Testis (tissue), 3 donors: ENCODE data around the gene GRHPR. TPM values are rescaled to one million over a fixed set of nuclear protein-coding genes. Genes with fewer than 3 reads are reported as not detected.
"Not testable (repeated sequence)": the region's sequence is repeated elsewhere in the genome, so short reads cannot be mapped to it uniquely, and the experiment has no call there.

Experiments
- DNase-seq: peaks from one replicate; pipeline ENCODE4 v3.0.0-alpha.2; 2019
- H3K27ac ChIP-seq, 2 donors: fragments of 200-600 bp; sonication (generic); one replicate each; pipeline ENCODE4 v1.5.1; 2019
- H3K27me3 ChIP-seq: fragments of 200-600 bp; sonication (generic); one replicate; pipeline ENCODE4 v1.5.1; 2019
- H3K36me3 ChIP-seq: fragments of 200-600 bp; sonication (generic); one replicate; pipeline ENCODE4 v1.5.1; 2017; ENCODE audit warnings: low read depth; ENCODE audit errors: missing control alignments
- H3K4me1 ChIP-seq: fragments of 200-600 bp; sonication (generic); one replicate; pipeline ENCODE4 v1.5.1; 2019
- H3K4me3 ChIP-seq, 2 donors: fragments of 200-600 bp; sonication (generic); one replicate each; pipeline ENCODE4 v1.5.1; 2017 to 2019
- H3K9me3 ChIP-seq: fragments of 200-600 bp; sonication (generic); one replicate; pipeline ENCODE4 v1.5.1; 2017
- POLR2A ChIP-seq: fragments of 450-650 bp; IDR thresholded peaks from one replicate; pipeline ENCODE4 v1.6.1; 2017; ENCODE audit warnings: antibody characterized with exemption, mild to moderate bottlenecking, moderate library complexity
- WGBS, 2 donors: methylation state at CpG; one replicate each; pipeline ENCODE4 v1.1.5; 2018; 5-methylcytosine and 5-hydroxymethylcytosine counted together
- intact Hi-C: fragments of 100-400 bp; cut with DNase I; formaldehyde crosslinking; loops from one replicate; pipeline ENCODE4 v1.15.1; 2023; ENCODE audit warnings: low total_unique reads
- polyA plus RNA-seq: library from polyadenylated mRNA; stranded (reverse); fragments of 350-450 nt; fragmentation: Illumina TruSeq; extraction: RNeasy Lipid Tissue Mini Kit (QIAGEN cat#74804); gene quantifications from one replicate; pipeline ENCODE4 v1.2.3, GENCODE V29; 2014; ENCODE audit warnings: low read depth, low replicate concordance; ENCODE audit not compliant: insufficient read depth
- total RNA-seq, 2 donors: library from RNA; depleted of rRNA; stranded (reverse); fragments of >200 nt; gene quantifications; one replicate each; pipeline ENCODE4 v1.2.3, GENCODE V29; 2016
- TF ChIP-seq, protein P1 (sequence below), 3 experiments: fragments of 450-650 bp in 2 of 3; fragments of 200-600 bp in 1 of 3; sonication (generic) in 1 of 3; IDR thresholded peaks; one replicate each; pipeline ENCODE4 v1.5.1; 2016 to 2019; ENCODE audit warnings: antibody characterized with exemption in 3 of 3, mild to moderate bottlenecking in 2 of 3, moderate library complexity in 1 of 3

Gene GRHPR
- total and polyA plus RNA-seq, 3 donors from 2014 or later: 130 to 262 (median 195) TPM

DNA sequence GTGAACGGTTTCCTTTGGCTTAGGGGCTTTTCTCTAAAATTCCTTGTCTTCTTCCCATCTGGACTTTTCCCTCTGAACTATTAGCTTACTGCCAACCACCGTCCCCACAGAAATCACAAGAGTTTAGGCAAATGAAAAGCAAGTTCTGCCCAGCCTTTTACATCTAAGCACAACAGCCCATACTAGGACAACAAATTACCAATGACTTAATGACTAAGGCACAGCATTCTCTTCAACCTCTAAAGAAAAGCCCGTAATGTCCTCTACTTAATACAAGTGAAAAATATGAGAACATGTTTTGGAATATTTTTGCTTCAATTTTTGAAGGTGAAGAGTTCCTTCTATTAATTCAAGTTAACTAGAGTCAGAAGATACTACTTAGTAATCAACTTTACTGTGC lies 41.5 kb downstream of the GRHPR start:
- DNase-seq: no peak
- intact Hi-C loops: no loop called here
- H3K4me3 ChIP-seq: peak overlapping the region; percentile 83 to 89
- WGBS, 2 donors: 14 to 26% methylated on average over 3 of the region's 3 CpGs
- no peaks in the 10 kb centered on the region for H3K27me3 ChIP-seq
- no peaks in the 10 kb centered on the region for H3K36me3 ChIP-seq
- no peak for TF ChIP-seq POLR2A
- TF ChIP-seq, protein P1, sequence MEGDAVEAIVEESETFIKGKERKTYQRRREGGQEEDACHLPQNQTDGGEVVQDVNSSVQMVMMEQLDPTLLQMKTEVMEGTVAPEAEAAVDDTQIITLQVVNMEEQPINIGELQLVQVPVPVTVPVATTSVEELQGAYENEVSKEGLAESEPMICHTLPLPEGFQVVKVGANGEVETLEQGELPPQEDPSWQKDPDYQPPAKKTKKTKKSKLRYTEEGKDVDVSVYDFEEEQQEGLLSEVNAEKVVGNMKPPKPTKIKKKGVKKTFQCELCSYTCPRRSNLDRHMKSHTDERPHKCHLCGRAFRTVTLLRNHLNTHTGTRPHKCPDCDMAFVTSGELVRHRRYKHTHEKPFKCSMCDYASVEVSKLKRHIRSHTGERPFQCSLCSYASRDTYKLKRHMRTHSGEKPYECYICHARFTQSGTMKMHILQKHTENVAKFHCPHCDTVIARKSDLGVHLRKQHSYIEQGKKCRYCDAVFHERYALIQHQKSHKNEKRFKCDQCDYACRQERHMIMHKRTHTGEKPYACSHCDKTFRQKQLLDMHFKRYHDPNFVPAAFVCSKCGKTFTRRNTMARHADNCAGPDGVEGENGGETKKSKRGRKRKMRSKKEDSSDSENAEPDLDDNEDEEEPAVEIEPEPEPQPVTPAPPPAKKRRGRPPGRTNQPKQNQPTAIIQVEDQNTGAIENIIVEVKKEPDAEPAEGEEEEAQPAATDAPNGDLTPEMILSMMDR (IDR thresholded peaks at IDR 0.05): no peak
- H3K4me1 ChIP-seq: peaks cover 26% of the 10 kb centered on the region
- H3K9me3 ChIP-seq: no peaks in the 10 kb centered on the region
- peak overlapping the region; percentile 96 to 98 for H3K27ac ChIP-seq

DNA sequence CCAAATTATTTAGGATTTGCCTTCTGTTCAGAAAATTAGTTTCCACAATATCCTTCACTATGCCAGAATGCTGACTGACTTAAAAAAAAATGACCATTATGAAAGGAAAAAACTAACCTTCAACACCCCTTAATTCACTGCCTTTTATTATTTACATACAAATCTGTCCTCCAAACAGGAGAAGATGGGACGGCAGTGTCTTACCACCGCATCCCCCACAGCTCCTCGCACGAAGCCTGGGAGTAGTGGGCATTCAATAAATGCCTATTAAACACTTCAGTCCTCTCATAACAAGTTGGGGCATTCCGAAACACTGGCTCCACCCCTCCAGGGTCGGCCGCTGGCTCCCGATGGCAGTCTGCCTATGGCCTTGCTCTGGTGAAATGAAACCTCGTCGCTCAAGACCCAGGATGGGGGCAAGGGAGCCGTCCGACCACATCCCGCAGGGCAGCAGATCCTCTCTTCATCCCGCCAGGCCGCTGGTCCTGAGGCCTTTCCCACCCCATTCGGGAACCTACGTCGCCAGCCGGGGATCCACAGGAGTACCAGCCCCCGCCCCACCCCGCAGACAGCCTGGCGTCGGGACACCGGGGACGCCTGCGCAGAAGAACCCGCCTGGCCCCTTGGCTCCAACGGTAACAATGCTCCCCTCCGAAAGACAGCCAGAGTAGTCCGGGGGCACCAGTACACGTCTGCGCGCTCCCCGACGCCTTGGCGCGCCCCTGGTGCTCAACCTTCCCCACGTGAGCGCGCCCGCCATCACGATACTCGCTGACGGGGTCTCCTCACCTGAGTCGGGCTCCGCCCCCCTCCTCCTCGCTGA lies 42.1 kb downstream of the GRHPR start:
- Histone ChIP-seq H3K36me3 (no peaks in the 10 kb centered on the region), H3K4me3 (peak overlapping the region; percentile 83 to 89), H3K4me1 (peaks cover 26% of the 10 kb centered on the region), H3K27ac (peak overlapping the region; percentile 96 to 98), H3K9me3 (no peaks in the 10 kb centered on the region), H3K27me3 (no peaks in the 10 kb centered on the region)
- TF ChIP-seq, protein P1 (IDR thresholded peaks at IDR 0.05): no peak
- no peak for TF ChIP-seq POLR2A
- peak; percentile 83 for DNase-seq
- WGBS, 2 donors: 0 to 1% methylated on average over 8 to 41 of the region's 47 CpGs
- intact Hi-C loops: no loop called here

DNA sequence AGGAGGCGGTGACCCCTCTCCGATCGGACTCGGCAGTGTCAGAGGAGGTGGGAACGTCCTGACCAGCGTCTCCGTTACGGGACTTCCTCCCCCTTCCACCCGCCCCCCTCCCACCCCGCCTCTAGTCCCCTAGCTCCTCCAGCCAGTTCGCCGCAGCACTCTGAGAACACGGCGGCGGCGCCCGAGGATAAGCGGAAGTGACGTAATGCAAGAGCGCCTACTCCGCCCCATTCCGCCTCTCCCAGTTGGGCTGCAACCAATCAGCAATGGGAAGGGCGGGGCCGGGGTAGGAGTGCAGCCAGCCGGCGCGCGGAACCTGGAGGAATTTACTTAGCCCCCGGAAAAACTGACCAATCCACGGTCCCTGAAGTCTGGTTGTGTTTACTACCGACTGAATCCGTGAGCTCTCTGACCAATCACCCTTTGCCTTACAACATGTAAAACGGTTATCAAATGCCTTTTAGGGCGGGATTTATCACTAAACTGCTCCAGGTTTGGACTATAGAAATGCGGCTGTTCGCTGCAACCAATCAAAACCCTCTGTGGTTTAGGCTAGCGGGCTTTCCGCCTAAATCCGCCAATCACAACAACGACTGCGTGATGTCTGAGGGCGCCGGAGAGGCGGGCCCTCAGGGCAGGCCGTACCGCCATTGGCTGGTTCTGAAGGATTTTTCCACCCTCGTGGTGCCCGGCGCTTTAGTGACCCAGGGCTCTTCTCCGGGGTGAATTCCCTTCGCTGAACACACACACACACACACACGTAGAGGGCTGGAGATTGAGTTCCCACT lies 42.9 kb downstream of the GRHPR start, which contains the start of gene ZBTB5:
TSS of gene ZBTB5 (minus strand) at position 202 of the 788 bp plus-strand sequence. CDS start 22,899 bp downstream, outside the sequence.
- peak; percentile 19 for TF ChIP-seq POLR2A
- TF ChIP-seq, protein P1 (IDR thresholded peaks at IDR 0.05): peak in 1 of 3 experiments; percentile 34
- WGBS, 2 donors: 0% methylated on average over 6 to 52 of the region's 52 CpGs
- intact Hi-C loops: no loop called here

DNA sequence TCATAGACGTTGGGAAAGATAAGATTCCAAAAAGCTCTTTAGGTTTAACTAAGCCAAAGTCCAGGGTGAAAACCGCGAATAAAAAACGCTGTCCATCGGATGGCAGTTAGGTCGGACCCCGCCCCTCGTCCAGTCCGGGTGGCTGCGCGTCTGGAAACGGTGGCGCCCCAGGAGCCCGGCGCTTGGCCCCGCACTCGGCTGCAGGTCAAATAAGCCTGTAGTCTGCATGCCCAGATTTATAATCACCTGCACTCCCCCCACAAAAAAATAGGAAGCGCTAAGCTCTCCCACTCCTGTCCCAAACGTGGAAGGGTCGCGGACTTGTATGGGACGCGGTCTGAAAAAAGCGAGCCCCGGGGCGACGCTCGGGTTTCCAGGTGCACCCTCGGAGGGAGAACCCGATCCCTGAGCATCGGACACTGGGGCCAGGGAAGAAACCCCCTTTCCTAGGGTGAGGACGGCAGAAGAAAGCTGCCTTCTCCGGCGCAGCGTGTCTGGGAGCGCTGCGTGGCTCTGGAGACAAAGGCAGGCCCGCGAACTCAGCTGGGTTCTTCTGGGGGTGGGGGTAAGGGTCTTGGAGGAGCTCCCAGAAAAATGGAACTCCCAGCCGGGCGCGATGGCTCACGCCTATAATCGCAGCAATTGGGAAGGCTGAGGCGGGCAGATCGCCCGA lies 43.7 kb downstream of the GRHPR start:
- intact Hi-C loops: no loop called here
- WGBS, 2 donors: 0% methylated on average over 45 to 46 of the region's 47 CpGs

More for the DNA sequence above, 42.9 kb downstream of the GRHPR start, which contains the start of gene ZBTB5:
- peak; percentile 100 for DNase-seq
- Histone ChIP-seq H3K4me3 (peak within 1 kb of the TSS; percentile 83 to 89), H3K4me1 (peaks cover 26% of the 10 kb centered on the region), H3K27me3 (no peaks in the 10 kb centered on the region), H3K27ac (peak within 1 kb of the TSS; percentile 96 to 98), H3K9me3 (no peaks in the 10 kb centered on the region), H3K36me3 (no peaks in the 10 kb centered on the region)

DNA sequence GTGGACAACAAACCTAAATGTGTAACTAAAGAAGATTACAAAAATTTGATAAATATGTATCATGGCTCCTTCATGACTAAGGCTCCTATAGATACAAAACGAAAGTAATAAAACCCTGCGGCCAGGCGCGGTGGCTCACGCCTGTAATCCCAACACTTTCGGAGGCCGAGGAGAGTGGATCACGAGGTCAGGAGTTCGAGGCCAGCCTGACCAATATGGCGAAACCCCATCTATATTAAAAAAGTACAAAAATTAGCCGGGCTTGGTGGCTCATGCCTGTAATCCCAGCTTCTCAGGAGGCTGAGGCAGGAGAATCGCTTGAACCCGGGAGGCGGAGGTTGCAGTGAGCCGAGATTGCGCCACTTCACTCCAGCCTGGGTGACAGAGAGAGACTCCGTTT lies 45.0 kb downstream of the GRHPR start:
- DNase-seq, H3K27ac ChIP-seq, H3K27me3 ChIP-seq, H3K9me3 ChIP-seq, H3K4me3 ChIP-seq, intact Hi-C loops, H3K36me3 ChIP-seq: not testable (repeated sequence)
- 54 to 74% methylated on average over 17 of the region's 17 CpGs for WGBS, 2 donors
- H3K4me1 ChIP-seq: peaks cover 26% of the 10 kb centered on the region

More for the DNA sequence above, 43.7 kb downstream of the GRHPR start:
- no peaks in the 10 kb centered on the region for H3K9me3 ChIP-seq
- H3K4me1 ChIP-seq: peaks cover 26% of the 10 kb centered on the region
- peak overlapping the region; percentile 83 to 89 for H3K4me3 ChIP-seq
- peak overlapping the region; percentile 96 to 98 for H3K27ac ChIP-seq
- DNase-seq: peak; percentile 72
- no peaks in the 10 kb centered on the region for H3K27me3 ChIP-seq
- no peaks in the 10 kb centered on the region for H3K36me3 ChIP-seq
- no peak for TF ChIP-seq POLR2A
- TF ChIP-seq, protein P1 (IDR thresholded peaks at IDR 0.05): no peak
